ENCODE measurements around the gene CASK. TPM values are rescaled to one million over a fixed set of nuclear protein-coding genes. Genes with fewer than 3 reads are reported as not detected.

Gene CASK
- total RNA-seq, 2 experiments from 2014 or later = 39.9 to 44.6 TPM

DNA sequence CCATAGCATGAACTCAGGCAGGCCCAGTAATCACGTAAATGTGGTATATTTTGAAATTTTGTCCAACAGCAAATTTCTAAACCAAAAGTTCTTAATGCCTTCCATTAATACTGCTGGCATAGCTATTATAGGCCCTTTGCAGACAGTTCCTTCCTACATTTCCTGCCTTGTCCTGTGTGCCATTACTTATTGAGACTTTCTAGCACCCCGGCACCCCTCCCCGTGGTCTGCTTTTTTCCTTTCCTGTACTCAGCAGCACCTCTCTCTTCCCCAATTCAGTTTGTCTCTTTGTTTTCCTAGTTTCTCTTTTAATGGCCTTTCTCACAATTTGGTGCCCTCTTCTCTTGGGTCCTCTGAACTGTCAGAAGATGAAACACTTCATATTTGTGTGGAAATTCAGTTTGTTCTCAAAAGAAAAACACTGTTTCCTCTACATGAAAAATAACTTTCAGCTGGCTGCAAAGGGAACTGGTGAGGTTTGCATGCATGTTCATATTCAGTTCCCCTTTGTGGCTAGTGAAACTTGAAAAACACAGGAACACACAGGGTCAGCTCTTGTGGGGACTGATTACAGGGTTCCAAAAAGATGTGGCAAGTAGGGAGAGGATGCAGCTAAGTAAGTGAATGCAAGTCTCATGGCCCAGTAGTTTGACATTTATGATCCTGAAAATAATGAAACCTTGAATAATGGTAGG lies 217.5 kb downstream of the CASK start:
- Mint-ChIP-seq H3K4me3 (peak overlapping the region; percentile 34), H3K27me3 (no peaks in the 10 kb centered on the region), H3K36me3 (ENCODE audit: low read depth) (peaks cover 21% of the 10 kb centered on the region), H3K4me1 (ENCODE audit: low read depth) (peaks cover 40% of the 10 kb centered on the region), H3K9me3 (no peaks in the 10 kb centered on the region), H3K27ac (peak overlapping the region; percentile 73)
- no peaks in the 10 kb centered on the region for H3K9me3 ChIP-seq (ENCODE audit: control insufficient read depth in 1 of 2, insufficient read depth in 1 of 2, low read length in 2 of 2)
- no peaks in the 10 kb centered on the region for H3K27me3 ChIP-seq (ENCODE audit: control insufficient read depth in 1 of 2, insufficient read depth in 2 of 2, low read length in 2 of 2)
- ChIA-PET CTCF (no interaction called here), POLR2A (interaction anchor here (1.2 to 1.3 kb wide), 2 partner anchors 9 to 26 kb away, joined by 3 read pairs; no protein-coding TSS in a partner anchor)
- H3K4me3 ChIP-seq (ENCODE audit: low read length) = no peak overlapping the region
- intact Hi-C loops (cut with DNase I, micrococcal nuclease) = no loop called here
- H3K36me3 ChIP-seq (ENCODE audit: insufficient read depth, low read length) = peaks cover 2% of the 10 kb centered on the region
- ATAC-seq (ENCODE audit: poor library complexity) (no peak), DNase-seq (peak in 1 of 14 experiments; percentile 11)
- TF ChIP-seq, protein P1, sequence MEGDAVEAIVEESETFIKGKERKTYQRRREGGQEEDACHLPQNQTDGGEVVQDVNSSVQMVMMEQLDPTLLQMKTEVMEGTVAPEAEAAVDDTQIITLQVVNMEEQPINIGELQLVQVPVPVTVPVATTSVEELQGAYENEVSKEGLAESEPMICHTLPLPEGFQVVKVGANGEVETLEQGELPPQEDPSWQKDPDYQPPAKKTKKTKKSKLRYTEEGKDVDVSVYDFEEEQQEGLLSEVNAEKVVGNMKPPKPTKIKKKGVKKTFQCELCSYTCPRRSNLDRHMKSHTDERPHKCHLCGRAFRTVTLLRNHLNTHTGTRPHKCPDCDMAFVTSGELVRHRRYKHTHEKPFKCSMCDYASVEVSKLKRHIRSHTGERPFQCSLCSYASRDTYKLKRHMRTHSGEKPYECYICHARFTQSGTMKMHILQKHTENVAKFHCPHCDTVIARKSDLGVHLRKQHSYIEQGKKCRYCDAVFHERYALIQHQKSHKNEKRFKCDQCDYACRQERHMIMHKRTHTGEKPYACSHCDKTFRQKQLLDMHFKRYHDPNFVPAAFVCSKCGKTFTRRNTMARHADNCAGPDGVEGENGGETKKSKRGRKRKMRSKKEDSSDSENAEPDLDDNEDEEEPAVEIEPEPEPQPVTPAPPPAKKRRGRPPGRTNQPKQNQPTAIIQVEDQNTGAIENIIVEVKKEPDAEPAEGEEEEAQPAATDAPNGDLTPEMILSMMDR (IDR thresholded peaks at IDR 0.05) = no peak
- no peak overlapping the region for H3K27ac ChIP-seq (ENCODE audit: low read depth in 1 of 2, low read length in 2 of 2)
- H3K4me1 ChIP-seq (ENCODE audit: insufficient read depth, low read length) = peaks cover 14% of the 10 kb centered on the region

DNA sequence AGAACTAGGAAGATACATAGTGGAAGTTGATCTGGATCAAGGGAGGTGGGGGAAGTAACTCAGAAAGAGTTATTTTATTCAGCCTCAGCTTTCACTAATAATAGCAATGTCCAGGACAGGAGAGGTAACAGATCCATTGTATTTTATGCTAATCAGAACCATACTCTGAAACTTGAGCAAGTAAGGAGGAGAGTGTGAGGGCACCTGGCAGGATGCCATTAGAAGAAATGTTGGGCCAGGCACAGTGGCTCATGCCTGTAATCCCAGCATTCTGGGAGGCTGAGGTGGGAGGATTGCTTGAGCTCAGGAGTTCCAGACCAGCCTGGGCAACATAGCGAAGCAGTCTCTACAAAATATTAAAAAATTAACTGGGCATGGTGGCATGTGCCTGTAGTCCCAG lies 218.3 kb downstream of the CASK start:
- H3K4me3 Mint-ChIP-seq = no peak overlapping the region
- DNase-seq (no peak), ATAC-seq (ENCODE audit: poor library complexity) (no peak)
- Histone ChIP-seq H3K27me3 (ENCODE audit: control insufficient read depth in 1 of 2, insufficient read depth in 2 of 2, low read length in 2 of 2) (no peaks in the 10 kb centered on the region), H3K4me3 (ENCODE audit: low read length) (no peak overlapping the region), H3K4me1 (ENCODE audit: insufficient read depth, low read length) (peaks cover 14% of the 10 kb centered on the region), H3K27ac (ENCODE audit: low read depth in 1 of 2, low read length in 2 of 2) (no peak overlapping the region), H3K36me3 (ENCODE audit: insufficient read depth, low read length) (peaks cover 2% of the 10 kb centered on the region), H3K9me3 (ENCODE audit: control insufficient read depth in 1 of 2, insufficient read depth in 1 of 2, low read length in 2 of 2) (no peaks in the 10 kb centered on the region)
- TF ChIP-seq, protein P1 (IDR thresholded peaks at IDR 0.05) = no peak
- CTCF ChIA-PET = no interaction called here
- peaks cover 21% of the 10 kb centered on the region for H3K36me3 Mint-ChIP-seq (ENCODE audit: low read depth)
- no peaks in the 10 kb centered on the region for H3K9me3 Mint-ChIP-seq
- H3K27me3 Mint-ChIP-seq = no peaks in the 10 kb centered on the region
- intact Hi-C loops (cut with DNase I, micrococcal nuclease) = no loop called here
- POLR2A ChIA-PET = interaction anchor here (1.2 to 1.3 kb wide), 2 partner anchors 10 to 26 kb away, joined by 3 read pairs; no protein-coding TSS in a partner anchor
- H3K4me1 Mint-ChIP-seq (ENCODE audit: low read depth) = peaks cover 34% of the 10 kb centered on the region
- H3K27ac Mint-ChIP-seq = no peak overlapping the region

DNA sequence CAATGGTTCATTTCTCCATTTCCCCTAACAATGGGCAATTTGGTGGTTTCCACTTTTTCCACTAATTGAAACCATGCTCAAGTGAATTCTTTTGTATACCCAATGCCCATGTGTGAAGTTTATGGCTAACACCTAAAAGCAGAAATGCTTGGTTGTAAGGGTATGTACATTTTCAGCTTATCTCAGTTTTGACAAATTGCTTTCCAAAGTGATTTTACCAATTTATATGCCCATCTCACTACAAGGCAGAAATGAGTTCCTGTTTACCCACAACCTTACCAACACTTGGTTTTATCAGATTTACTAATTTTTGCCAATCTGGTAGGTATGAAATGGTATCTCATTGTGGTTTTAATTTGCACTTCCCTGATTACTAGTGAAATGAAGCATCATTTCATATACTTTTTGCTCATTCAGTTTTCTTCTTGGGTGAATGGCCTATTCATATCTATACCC lies 219.8 kb downstream of the CASK start:
- ATAC-seq (ENCODE audit: poor library complexity) (no peak), DNase-seq (no peak)

More for the DNA sequence above, 219.8 kb downstream of the CASK start:
- peaks cover 2% of the 10 kb centered on the region for H3K36me3 ChIP-seq (ENCODE audit: insufficient read depth, low read length)
- POLR2A ChIA-PET = no interaction called here
- CTCF ChIA-PET = no interaction called here
- Mint-ChIP-seq H3K27me3 (no peaks in the 10 kb centered on the region), H3K4me1 (ENCODE audit: low read depth) (peaks cover 38% of the 10 kb centered on the region), H3K36me3 (ENCODE audit: low read depth) (peaks cover 21% of the 10 kb centered on the region), H3K9me3 (no peaks in the 10 kb centered on the region), H3K4me3 (no peak overlapping the region), H3K27ac (no peak overlapping the region)
- peaks cover 14% of the 10 kb centered on the region for H3K4me1 ChIP-seq (ENCODE audit: insufficient read depth, low read length)
- H3K27me3 ChIP-seq (ENCODE audit: control insufficient read depth in 1 of 2, insufficient read depth in 2 of 2, low read length in 2 of 2) = no peaks in the 10 kb centered on the region
- H3K27ac ChIP-seq (ENCODE audit: low read depth in 1 of 2, low read length in 2 of 2) = no peak overlapping the region
- no peak overlapping the region for H3K4me3 ChIP-seq (ENCODE audit: low read length)
- no peaks in the 10 kb centered on the region for H3K9me3 ChIP-seq (ENCODE audit: control insufficient read depth in 1 of 2, insufficient read depth in 1 of 2, low read length in 2 of 2)
- intact Hi-C loops (cut with DNase I, micrococcal nuclease) = no loop called here
- TF ChIP-seq, protein P1 (IDR thresholded peaks at IDR 0.05) = no peak
